PC-9 (cell line): ENCODE measurements around the gene PARP8.

ENCODE experiments used
- CTCF ChIP-seq: fragments of 200-600 bp; sonication (generic); conservative IDR thresholded peaks from 2 replicates; pipeline ENCODE4 v1.6.1; 2017; ENCODE audit warnings: mixed run types, antibody characterized with exemption, mild to moderate bottlenecking, moderate library complexity
- EZH2 ChIP-seq: fragments of 200-600 bp; sonication (generic); IDR thresholded peaks from 2 replicates; pipeline ENCODE4 v1.8.0; 2017; ENCODE audit warnings: antibody characterized with exemption, low read depth

GRCh38 chr5:50866415-50866814, 200.0 kb downstream of the PARP8 start:
- TF ChIP-seq CTCF (no peak), EZH2 (no peak)
